Brain microvascular endothelial cell (primary cell): ENCODE data around the gene AMZ1.

Experiments used
- DNase-seq: peaks from one replicate; pipeline ENCODE4 v3.0.0-alpha.2; 2020
- H3K27ac ChIP-seq: fragments of 250-450 bp; sonication (Bioruptor Pico); 2 replicates; pipeline ENCODE4 v1.5.1; 2020; ENCODE audit warnings: mild to moderate bottlenecking, moderate library complexity
- H3K27me3 ChIP-seq: fragments of 250-450 bp; sonication (Bioruptor Pico); replicated peaks from 2 replicates; pipeline ENCODE4 v1.5.1; 2020; ENCODE audit warnings: mild to moderate bottlenecking
- H3K36me3 ChIP-seq: fragments of 250-450 bp; sonication (Bioruptor Pico); replicated peaks from 2 replicates; pipeline ENCODE4 v1.5.1; 2020; ENCODE audit warnings: mild to moderate bottlenecking
- H3K4me3 ChIP-seq: 2 replicates; pipeline ENCODE4 v1.5.1; 2011; ENCODE audit warnings: low read depth, mild to moderate bottlenecking, control low read depth, low read length, moderate library complexity
- CTCF ChIP-seq: IDR thresholded peaks from 2 replicates; pipeline ENCODE4 v1.5.1; 2011; ENCODE audit warnings: low read depth, mild to moderate bottlenecking, moderate library complexity, low read length, control low read depth, inconsistent platforms; ENCODE audit errors: missing control alignments
- in situ Hi-C: cut with HindIII; loops from 2 replicates; pipeline ENCODE4 v1.10.0; 2017; ENCODE audit warnings: low sequenced_read_pairs, low pct_ligation_motif_present

The AMZ1 gene

GRCh38 chr7:2761801-2762497 is 73.9 kb downstream of the AMZ1 start:
- no peak overlapping the region for H3K4me3 ChIP-seq
- in situ Hi-C loops: no loop called here
- no peak for DNase-seq
- no peak overlapping the region for H3K27ac ChIP-seq
- H3K36me3 ChIP-seq: no peaks in the 10 kb centered on the region
- TF ChIP-seq CTCF: no peak
- H3K27me3 ChIP-seq: no peaks in the 10 kb centered on the region

GRCh38 chr7:2763597-2763996 is 75.6 kb downstream of the AMZ1 start:
- peak overlapping the region; percentile 55 for H3K27ac ChIP-seq
- TF ChIP-seq CTCF: no peak
- no peaks in the 10 kb centered on the region for H3K27me3 ChIP-seq
- in situ Hi-C loops: no loop called here
- H3K36me3 ChIP-seq: no peaks in the 10 kb centered on the region
- H3K4me3 ChIP-seq: no peak overlapping the region
- no peak for DNase-seq

- in situ Hi-C loops: no loop called here
- Histone ChIP-seq H3K27ac (no peak overlapping the region), H3K36me3 (no peaks in the 10 kb centered on the region), H3K4me3 (no peak overlapping the region), H3K27me3 (no peaks in the 10 kb centered on the region)
- TF ChIP-seq CTCF: no peak
- no peak for DNase-seq
These were observed 76.6 kb downstream of the AMZ1 start for GRCh38 chr7:2764621-2765020.
